LNCAP (cell line): Measurements from ENCODE around the gene TARS2.

Experiments used
- CTCF ChIP-seq: fragments of 450-650 bp; IDR thresholded peaks from 2 replicates; pipeline ENCODE4 v1.5.1; 2017; ENCODE audit warnings: mild to moderate bottlenecking

The TARS2 gene

GRCh38 chr1:150550222-150551050 is 63.2 kb downstream of the TARS2 start:
- no peak for TF ChIP-seq CTCF

- TF ChIP-seq CTCF = no peak
Observed at GRCh38 chr1:150551051-150551783, 64.0 kb downstream of the TARS2 start.

GRCh38 chr1:150551784-150552127 is 64.5 kb downstream of the TARS2 start:
- TF ChIP-seq CTCF = no peak

- TF ChIP-seq CTCF = no peak
Observed at GRCh38 chr1:150552128-150552910, 65.1 kb downstream of the TARS2 start.

GRCh38 chr1:150552911-150553289 is 65.7 kb downstream of the TARS2 start:
- no peak for TF ChIP-seq CTCF

- TF ChIP-seq CTCF = no peak
Observed at GRCh38 chr1:150553392-150554085, 66.3 kb downstream of the TARS2 start.

GRCh38 chr1:150554086-150554452 is 66.8 kb downstream of the TARS2 start:
- TF ChIP-seq CTCF = no peak
